GM10847 (cell line): Measurements from ENCODE around the gene EMD.

Experiments used
- POLR2A ChIP-seq: IDR thresholded peaks from 2 replicates; pipeline ENCODE4 v1.6.1; 2011; ENCODE audit not compliant: insufficient read length; ENCODE audit errors: extremely low read depth

EMD gene

GRCh38 chrX:154401045-154401799 is 22.1 kb downstream of the EMD start:
- no peak for TF ChIP-seq POLR2A

- no peak for TF ChIP-seq POLR2A
Measured at GRCh38 chrX:154401918-154402621, 23.0 kb downstream of the EMD start.

- TF ChIP-seq POLR2A = no peak
Measured at GRCh38 chrX:154402622-154403127, 23.6 kb downstream of the EMD start.

GRCh38 chrX:154403192-154403591 is 24.1 kb downstream of the EMD start:
- TF ChIP-seq POLR2A = no peak

- TF ChIP-seq POLR2A = no peak
Measured at GRCh38 chrX:154403858-154404257, 24.8 kb downstream of the EMD start.

GRCh38 chrX:154404625-154405192 is 25.6 kb downstream of the EMD start:
- no peak for TF ChIP-seq POLR2A

- TF ChIP-seq POLR2A = no peak
Measured at GRCh38 chrX:154408659-154409221, 29.6 kb downstream of the EMD start.

- no peak for TF ChIP-seq POLR2A
Measured at GRCh38 chrX:154409222-154409871, 30.3 kb downstream of the EMD start, which contains the start of gene DNASE1L1. Gene DNASE1L1, minus strand, starts transcription at chrX:154409254. Its CDS starts 3,686 bp downstream, at chrX:154405568.

- TF ChIP-seq POLR2A = peak; percentile 29
Measured at GRCh38 chrX:154411981-154412340, 32.9 kb downstream of the EMD start.

- no peak for TF ChIP-seq POLR2A
Measured at GRCh38 chrX:154412468-154412867, 33.4 kb downstream of the EMD start.

- no peak for TF ChIP-seq POLR2A
Measured at GRCh38 chrX:154413142-154413541, 34.0 kb downstream of the EMD start.

- TF ChIP-seq POLR2A = no peak
Measured at GRCh38 chrX:154417157-154417556, 38.1 kb downstream of the EMD start.

- no peak for TF ChIP-seq POLR2A
Measured at GRCh38 chrX:154419189-154419588, 40.1 kb downstream of the EMD start.

GRCh38 chrX:154419688-154420401 is 40.8 kb downstream of the EMD start:
- TF ChIP-seq POLR2A = no peak

GRCh38 chrX:154420402-154420756 is 41.3 kb downstream of the EMD start:
- no peak for TF ChIP-seq POLR2A
